GM18909 (cell line): Measurements from ENCODE around the gene C8A.
A peak's percentile ranks its signal among the peaks of the same experiment; 100 is the strongest.

ENCODE experiments used
- ATAC-seq: cut with Tn5 transposase; IDR thresholded peaks from one replicate; pipeline ENCODE4 v1.9.1; 2021; ENCODE audit warnings: mild to moderate bottlenecking; ENCODE audit not compliant: unreplicated experiment, poor library complexity

Gene C8A

GRCh38 chr1:56854521-56855099 is at the start of gene C8A:
C8A (plus strand) TSS chr1:56854797; CDS start chr1:56854902, 105 bp downstream.
- no peak for ATAC-seq

GRCh38 chr1:56806804-56807203 is 47.8 kb upstream of the C8A start:
- ATAC-seq: no peak

GRCh38 chr1:56808410-56808809 is 46.2 kb upstream of the C8A start:
- ATAC-seq: no peak

GRCh38 chr1:56811331-56811730 is 43.3 kb upstream of the C8A start:
- no peak for ATAC-seq

GRCh38 chr1:56814205-56814604 is 40.4 kb upstream of the C8A start:
- no peak for ATAC-seq

GRCh38 chr1:56816264-56816663 is 38.3 kb upstream of the C8A start:
- ATAC-seq: no peak

- ATAC-seq: peak; percentile 60
These were observed 37.7 kb upstream of the C8A start for GRCh38 chr1:56816909-56817308.

- no peak for ATAC-seq
These were observed 36.7 kb upstream of the C8A start for GRCh38 chr1:56817716-56818463.

GRCh38 chr1:56819387-56819899 is 35.2 kb upstream of the C8A start, which contains the start of gene FYB2:
FYB2 (minus strand) TSS chr1:56819404; CDS start chr1:56819290, 114 bp downstream.
- no peak for ATAC-seq

GRCh38 chr1:56820755-56821461 is 33.7 kb upstream of the C8A start:
- peak; percentile 74 for ATAC-seq

GRCh38 chr1:56821462-56821797 is 33.2 kb upstream of the C8A start:
- ATAC-seq: no peak

- no peak for ATAC-seq
These were observed 30.3 kb upstream of the C8A start for GRCh38 chr1:56824271-56824670.

- no peak for ATAC-seq
These were observed 29.7 kb upstream of the C8A start for GRCh38 chr1:56824938-56825337.

- ATAC-seq: no peak
These were observed 29.2 kb upstream of the C8A start for GRCh38 chr1:56825436-56825835.

GRCh38 chr1:56827711-56828110 is 26.9 kb upstream of the C8A start:
- no peak for ATAC-seq

- no peak for ATAC-seq
These were observed 24.5 kb upstream of the C8A start for GRCh38 chr1:56830052-56830451.

GRCh38 chr1:56831871-56832693 is 22.5 kb upstream of the C8A start:
- peak; percentile 74 for ATAC-seq

- no peak for ATAC-seq
These were observed 21.5 kb upstream of the C8A start for GRCh38 chr1:56833088-56833487.

GRCh38 chr1:56834137-56834900 is 20.3 kb upstream of the C8A start:
- ATAC-seq: no peak

GRCh38 chr1:56835657-56836056 is 18.9 kb upstream of the C8A start:
- no peak for ATAC-seq
